Neuron (in vitro differentiated cells): ENCODE measurements around the gene RNF32.

Source experiments
- H2AFZ ChIP-seq: one replicate; pipeline ENCODE4 v1.6.1; 2013; ENCODE audit warnings: low read depth, mild to moderate bottlenecking, inconsistent platforms, low read length, moderate library complexity
- H3K27me3 ChIP-seq: one replicate; pipeline ENCODE4 v1.6.1; 2013; ENCODE audit warnings: low read length; ENCODE audit not compliant: insufficient read depth
- H3K36me3 ChIP-seq: one replicate; pipeline ENCODE4 v1.6.1; 2013; ENCODE audit warnings: low read length; ENCODE audit not compliant: insufficient read depth
- H3K4me1 ChIP-seq: one replicate; pipeline ENCODE4 v1.6.1; 2013; ENCODE audit warnings: low read length; ENCODE audit not compliant: insufficient read depth
- H3K4me3 ChIP-seq: 2 replicates; pipeline ENCODE4 v1.5.1; 2013; ENCODE audit warnings: mild to moderate bottlenecking, low read length, moderate library complexity
- H3K9me3 ChIP-seq: one replicate; pipeline ENCODE4 v1.6.1; 2013; ENCODE audit warnings: low read length

Gene RNF32

GRCh38 chr7:156703773-156704482 is 63.4 kb downstream of the RNF32 start:
- no peak overlapping the region for H2AFZ ChIP-seq
- H3K9me3 ChIP-seq, result peaks cover 10% of the 10 kb centered on the region
- no peaks in the 10 kb centered on the region for H3K27me3 ChIP-seq
- H3K36me3 ChIP-seq, result peaks cover 5% of the 10 kb centered on the region
- H3K4me1 ChIP-seq, result no peaks in the 10 kb centered on the region
- H3K4me3 ChIP-seq, result no peak overlapping the region

DNA sequence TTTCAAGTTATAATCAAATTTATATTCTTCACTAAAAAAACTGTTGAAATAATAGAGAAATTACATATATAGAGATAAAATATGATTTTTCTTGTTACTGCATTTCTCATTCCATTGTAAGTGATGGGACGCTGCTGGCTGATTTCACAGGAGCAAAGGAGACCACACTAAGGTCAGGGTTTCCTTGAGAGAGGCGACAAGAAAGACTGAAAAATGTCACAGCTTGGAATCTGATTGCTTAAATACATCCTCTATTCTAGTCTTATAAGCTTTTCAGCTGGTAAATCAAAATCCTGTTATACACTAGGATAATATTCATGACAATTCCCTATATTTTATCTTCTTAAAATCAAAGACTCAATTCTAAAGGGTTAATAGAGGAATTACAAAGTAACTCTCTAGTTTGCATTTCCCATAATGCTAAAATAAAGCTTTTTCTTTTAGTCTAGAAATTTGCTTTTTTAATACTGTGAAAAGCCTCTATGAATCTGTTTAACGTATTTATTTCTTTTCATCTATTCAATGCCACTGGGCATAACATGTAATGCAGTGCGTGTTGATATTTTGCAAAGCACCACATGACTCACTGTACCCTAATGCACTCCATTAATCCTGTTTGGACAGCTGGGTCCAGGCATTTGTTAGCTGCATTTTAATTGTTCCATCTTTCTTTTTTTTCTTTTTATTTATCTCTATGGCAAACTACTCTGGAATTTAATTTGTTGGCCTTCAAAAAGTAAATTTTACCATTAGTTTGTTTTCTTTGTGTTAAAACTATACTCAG is 81.7 kb downstream of the RNF32 start:
- H3K9me3 ChIP-seq, result no peaks in the 10 kb centered on the region
- no peak overlapping the region for H3K4me3 ChIP-seq
- H3K36me3 ChIP-seq, result no peaks in the 10 kb centered on the region
- H2AFZ ChIP-seq, result no peak overlapping the region
- peaks cover 15% of the 10 kb centered on the region for H3K4me1 ChIP-seq
- no peaks in the 10 kb centered on the region for H3K27me3 ChIP-seq

DNA sequence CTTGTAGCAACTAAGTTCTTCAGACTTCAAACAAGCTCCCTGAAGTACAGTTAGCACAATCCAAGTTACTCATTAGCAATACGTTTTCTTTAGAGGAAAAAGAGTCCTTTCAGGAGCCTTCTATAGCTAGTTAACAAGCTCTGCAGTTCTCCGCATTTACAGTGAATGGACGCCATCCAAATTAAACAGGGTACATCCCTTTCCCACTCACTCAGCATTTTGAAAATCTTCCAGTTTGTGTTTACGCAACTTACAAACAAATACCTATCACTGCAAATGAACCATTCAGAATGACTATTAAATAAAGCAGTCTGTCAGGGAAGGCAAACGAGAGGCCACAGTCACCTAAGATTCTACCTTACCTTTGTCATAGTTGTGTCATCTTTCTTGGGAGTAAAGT is 84.5 kb downstream of the RNF32 start:
- no peaks in the 10 kb centered on the region for H3K36me3 ChIP-seq
- no peaks in the 10 kb centered on the region for H3K27me3 ChIP-seq
- peaks cover 15% of the 10 kb centered on the region for H3K4me1 ChIP-seq
- no peak overlapping the region for H3K4me3 ChIP-seq
- peaks cover 3% of the 10 kb centered on the region for H3K9me3 ChIP-seq
- H2AFZ ChIP-seq, result no peak overlapping the region

- Histone ChIP-seq H2AFZ (no peak overlapping the region), H3K36me3 (no peaks in the 10 kb centered on the region), H3K9me3 (peaks cover 4% of the 10 kb centered on the region), H3K4me3 (no peak overlapping the region), H3K27me3 (no peaks in the 10 kb centered on the region), H3K4me1 (peaks cover 15% of the 10 kb centered on the region)
These were observed 85.4 kb downstream of the RNF32 start for GRCh38 chr7:156725936-156726335.
